NCI-H2029 treated with DMSO at 0.1 percent for 48 hours (cell line): ENCODE data around the gene MAP4K3.

Source experiments
- DNase-seq: peaks from one replicate; lab custom pipeline; 2025; lab: John Stamatoyannopoulos, UW

Gene MAP4K3

GRCh38 chr2:39445934-39446333 lies 8.8 kb upstream of the MAP4K3 start:
- no peak for DNase-seq

- no peak for DNase-seq
Observed at GRCh38 chr2:39443009-39443408, 5.9 kb upstream of the MAP4K3 start.

- DNase-seq: peak; percentile 59
Observed at GRCh38 chr2:39437522-39438296, 624 bp upstream of the MAP4K3 start.

GRCh38 chr2:39435741-39436591 lies 1.1 kb downstream of the MAP4K3 start:
- no peak for DNase-seq

DNA sequence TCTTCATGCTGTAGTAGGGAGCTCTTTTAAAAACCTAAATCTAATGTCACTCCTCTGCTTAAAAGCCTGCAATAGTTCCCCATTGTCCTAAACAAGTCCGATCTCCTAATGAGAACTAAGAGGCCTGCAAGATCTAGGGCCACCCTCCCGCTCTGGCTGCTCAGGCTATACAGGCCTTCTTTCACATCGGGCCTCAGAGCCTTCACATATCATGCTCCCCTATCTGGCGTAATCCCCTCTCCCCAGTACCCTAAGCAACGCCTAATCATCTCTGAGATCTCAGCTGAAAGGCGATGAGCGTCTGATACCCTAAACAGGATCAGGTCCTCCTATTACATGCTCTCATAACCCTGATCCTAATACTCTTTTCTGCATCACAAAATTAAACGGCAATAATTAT lies 1.9 kb downstream of the MAP4K3 start:
- DNase-seq: no peak

DNA sequence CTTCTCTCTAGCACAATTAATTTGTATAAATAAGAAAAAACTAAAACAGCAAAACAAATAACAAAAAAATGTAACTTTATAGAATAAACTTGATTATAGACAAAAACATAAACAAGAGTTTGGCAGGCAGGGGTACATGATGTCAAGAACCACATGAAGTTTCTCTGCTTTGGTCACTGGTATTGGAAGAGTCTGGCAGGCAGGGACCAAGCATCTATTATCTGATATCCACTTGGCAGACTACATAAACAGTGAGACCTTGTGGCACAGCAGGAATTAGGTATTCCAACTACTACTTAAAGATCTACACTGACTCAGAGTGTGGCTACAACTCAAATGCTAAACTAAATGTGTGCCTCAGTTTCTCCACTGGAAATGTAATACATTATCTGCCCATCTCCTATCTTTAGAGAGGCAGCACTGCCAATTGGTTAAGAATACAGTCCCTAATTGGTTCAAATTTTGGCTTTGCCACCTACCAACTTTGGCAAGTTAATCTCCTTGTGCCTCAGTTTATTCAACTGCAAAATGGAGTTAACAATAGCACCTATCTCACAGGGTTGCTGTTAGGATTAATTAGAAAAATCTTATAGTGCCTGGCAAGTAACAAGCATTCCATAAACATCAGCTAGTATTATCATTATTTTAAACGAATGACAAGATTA lies 2.7 kb downstream of the MAP4K3 start:
- DNase-seq: no peak

DNA sequence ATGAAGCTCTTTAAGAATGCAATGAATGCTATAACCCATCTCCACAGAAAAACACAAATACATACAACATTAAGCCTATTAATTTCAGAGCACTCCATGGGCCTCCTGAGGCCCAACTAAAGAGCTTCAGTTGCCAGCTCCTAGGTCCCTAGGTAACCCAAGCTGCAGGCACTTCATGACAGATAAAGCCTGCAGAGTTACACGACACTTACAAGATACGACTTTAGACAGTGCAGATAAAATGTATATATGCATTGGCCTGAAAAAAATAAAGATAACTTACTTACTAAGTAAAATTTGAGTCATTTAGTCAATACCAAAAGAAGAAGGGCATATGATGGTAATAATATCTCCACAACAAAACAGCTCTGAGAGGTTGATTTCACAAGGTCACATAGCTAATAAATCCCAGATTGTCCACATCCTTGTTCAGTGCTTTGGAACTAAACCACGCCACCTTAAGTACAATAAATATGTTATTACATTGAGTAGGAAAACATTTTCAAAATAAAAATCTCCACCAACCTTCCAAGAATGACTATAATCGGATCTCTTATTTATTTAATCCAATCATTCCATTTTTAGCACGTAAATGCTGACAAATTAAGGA lies 3.4 kb downstream of the MAP4K3 start:
- DNase-seq: no peak

- DNase-seq: no peak
Observed at GRCh38 chr2:39432701-39433100, 4.4 kb downstream of the MAP4K3 start.

- DNase-seq: no peak
Observed at GRCh38 chr2:39431592-39432316, 5.3 kb downstream of the MAP4K3 start.

- no peak for DNase-seq
Observed at GRCh38 chr2:39429746-39430145, 7.3 kb downstream of the MAP4K3 start.

- DNase-seq: no peak
Observed at GRCh38 chr2:39424951-39425350, 12.1 kb downstream of the MAP4K3 start.

DNA sequence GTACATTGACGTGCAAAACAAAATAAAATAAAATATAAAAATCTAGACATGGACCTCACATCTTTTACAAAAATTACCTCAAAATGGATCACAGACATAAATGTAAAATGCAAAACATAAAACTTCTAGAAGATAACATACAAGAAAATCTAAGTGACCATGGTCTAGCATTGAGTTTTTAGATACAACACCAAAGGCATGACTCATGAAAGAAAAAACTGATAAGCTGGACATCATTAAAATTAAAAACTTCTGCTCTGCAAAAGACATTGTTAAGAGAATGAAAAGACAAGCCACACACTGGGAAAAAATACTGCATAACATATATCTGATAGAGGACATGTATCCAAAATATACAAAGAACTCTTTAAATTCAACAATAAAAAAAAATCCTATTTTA lies 14.4 kb downstream of the MAP4K3 start:
- DNase-seq: no peak

GRCh38 chr2:39421354-39421753 lies 15.7 kb downstream of the MAP4K3 start:
- no peak for DNase-seq

DNA sequence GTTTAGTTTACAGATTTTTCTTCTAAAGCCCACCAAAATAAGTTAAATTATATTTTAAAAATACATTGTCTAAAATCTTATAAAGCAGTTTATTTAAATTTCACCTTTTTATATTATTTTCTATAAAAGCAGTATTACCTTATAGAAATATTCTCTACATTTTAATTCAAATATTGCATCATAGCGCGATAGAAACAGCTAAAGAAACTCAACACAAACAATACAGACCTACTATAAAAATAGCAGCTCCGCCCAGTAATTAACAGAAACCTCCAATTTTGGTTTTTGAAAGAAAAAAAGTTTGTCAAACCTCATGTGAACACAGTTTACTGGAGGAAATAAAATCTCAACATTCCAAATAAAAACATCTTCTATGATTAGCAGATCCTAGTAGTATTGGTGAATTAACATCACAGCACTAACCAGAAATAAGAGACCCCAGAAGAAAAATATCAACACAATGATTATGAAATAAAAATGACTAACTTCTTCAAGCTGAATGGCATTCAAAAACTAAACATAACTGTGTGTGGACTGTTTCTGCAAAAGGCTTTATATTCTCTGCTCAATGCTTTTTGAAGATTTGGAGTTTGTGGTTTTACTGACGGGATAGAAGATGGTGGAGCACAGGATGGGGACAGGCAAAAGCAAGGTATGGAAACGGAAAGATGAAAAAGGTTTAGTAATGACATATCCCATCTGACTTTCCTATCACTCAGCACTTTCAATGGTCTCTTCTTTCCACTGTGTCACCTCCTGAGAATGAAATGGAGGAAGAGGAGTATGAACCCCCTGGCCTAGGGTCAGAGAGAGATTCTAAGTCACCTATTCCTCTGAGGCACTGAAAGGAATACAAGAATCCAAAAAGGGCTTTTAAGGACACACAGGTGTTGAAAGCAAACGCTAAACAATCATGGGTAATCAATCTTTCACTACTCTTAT lies 17.5 kb downstream of the MAP4K3 start:
- DNase-seq: no peak

DNA sequence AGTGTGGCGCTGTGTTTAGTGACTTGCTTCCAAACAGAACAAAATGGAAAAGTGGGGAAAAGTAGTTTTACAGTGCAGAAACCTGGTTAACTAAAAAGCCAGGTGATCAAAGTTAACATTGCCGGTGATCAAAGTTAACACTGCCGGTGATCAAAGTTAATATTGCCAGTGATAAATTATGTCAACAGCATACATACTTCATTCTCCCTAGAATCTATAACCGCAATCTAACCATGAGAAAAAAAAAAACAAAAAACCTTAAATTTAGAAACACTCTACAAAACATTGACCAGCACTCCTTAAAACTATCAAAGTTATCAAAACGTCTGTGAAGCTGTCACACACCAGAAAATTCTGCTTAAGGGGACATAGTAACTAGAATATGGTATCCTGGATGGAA lies 18.6 kb downstream of the MAP4K3 start:
- no peak for DNase-seq

DNA sequence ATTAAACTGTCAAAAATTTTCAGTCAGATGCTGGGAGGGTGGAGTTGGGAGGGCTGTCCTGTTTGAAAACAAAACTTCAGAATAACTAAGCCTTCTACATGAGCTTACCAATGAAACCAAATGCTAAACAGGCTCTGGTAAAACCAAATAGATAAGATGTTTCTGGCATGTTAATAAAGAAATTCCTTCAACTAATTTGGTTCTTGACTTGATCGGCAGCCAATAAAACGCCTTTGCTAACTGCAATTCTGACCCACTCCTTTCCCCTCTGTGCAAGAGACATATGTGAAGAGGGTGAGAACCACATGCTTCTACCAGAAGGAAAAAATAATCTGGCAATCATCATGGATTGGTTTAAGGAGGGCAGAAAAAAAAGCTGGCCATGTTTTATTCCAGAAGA lies 20.9 kb downstream of the MAP4K3 start:
- no peak for DNase-seq

GRCh38 chr2:39413063-39413737 lies 23.9 kb downstream of the MAP4K3 start:
- no peak for DNase-seq

DNA sequence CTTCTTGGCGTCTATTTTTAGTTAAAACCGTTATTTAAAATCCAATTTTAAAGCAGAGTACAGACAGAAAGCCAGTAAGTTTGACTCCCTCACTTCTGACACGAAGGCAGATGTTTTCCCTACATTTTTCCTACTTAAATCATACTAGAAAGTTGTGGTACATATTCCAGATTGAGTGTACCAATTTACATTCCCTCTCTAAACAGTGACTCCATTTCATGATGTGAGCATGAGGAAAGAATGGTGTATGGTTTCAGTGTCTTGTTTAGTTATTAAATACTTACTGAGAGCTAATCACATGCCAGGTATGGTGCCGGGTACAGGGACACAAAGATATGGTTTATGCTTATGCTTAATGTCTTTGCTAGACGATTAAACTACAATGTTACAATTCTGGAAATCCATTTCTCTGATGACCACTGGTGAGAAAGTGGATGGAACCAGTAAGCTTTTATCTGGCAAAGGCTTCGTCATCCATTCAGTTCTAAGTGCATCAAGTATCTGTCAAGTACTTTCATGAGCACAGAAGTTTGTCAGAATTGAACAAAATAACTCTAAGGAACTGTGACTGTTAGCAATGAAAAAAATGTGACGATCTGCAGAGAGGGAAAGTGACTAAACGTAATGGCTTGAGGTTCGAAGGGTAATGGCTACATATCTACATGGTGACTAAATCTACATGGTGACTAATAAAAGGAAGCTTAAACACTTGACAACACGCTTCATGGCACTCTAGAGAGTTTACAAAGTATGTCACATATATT lies 25.7 kb downstream of the MAP4K3 start:
- no peak for DNase-seq

GRCh38 chr2:39409697-39410389 lies 27.2 kb downstream of the MAP4K3 start:
- no peak for DNase-seq
